Liver (tissue), 9 donors: ENCODE measurements around the gene WNT16. TPM values are rescaled to one million over a fixed set of nuclear protein-coding genes. Genes with fewer than 3 reads are reported as not detected.

Source experiments
- DNase-seq: peaks from one replicate; pipeline ENCODE4 v3.0.0-alpha.2; 2017; ENCODE audit warnings: low spot score
- H3K27ac ChIP-seq, 2 donors: one replicate each; pipeline ENCODE4 v1.7.0; 2013; ENCODE audit warnings: inconsistent platforms in 2 of 2, low read length in 2 of 2, control low read depth in 1 of 2, low read depth in 1 of 2, mild to moderate bottlenecking in 1 of 2
- H3K27me3 ChIP-seq, 4 donors: one replicate each; pipeline versions ENCODE4 v1.6.1 to v1.7.0; 2013; ENCODE audit warnings: low read length in 3 of 4, inconsistent platforms in 1 of 4, mild to moderate bottlenecking in 1 of 4, moderate library complexity in 1 of 4; ENCODE audit not compliant: control insufficient read depth in 4 of 4, insufficient read depth in 4 of 4
- H3K36me3 ChIP-seq, 4 donors: one replicate each; pipeline versions ENCODE4 v1.6.1 to v1.7.0; 2013; ENCODE audit warnings: low read length in 3 of 4, mild to moderate bottlenecking in 3 of 4, low read depth in 1 of 4, moderate library complexity in 1 of 4; ENCODE audit not compliant: control insufficient read depth in 4 of 4, insufficient read depth in 3 of 4
- H3K4me1 ChIP-seq, 4 donors: one replicate each; pipeline versions ENCODE4 v1.6.1 to v1.7.0; 2013; ENCODE audit warnings: low read length in 3 of 4, mild to moderate bottlenecking in 3 of 4, moderate library complexity in 1 of 4; ENCODE audit not compliant: control insufficient read depth in 4 of 4, insufficient read depth in 4 of 4
- H3K4me3 ChIP-seq, 3 donors: one replicate each; pipeline versions ENCODE4 v1.6.1 to v1.7.0; 2013; ENCODE audit warnings: low read length in 3 of 3, control low read depth in 1 of 3, low read depth in 1 of 3, mild to moderate bottlenecking in 1 of 3
- H3K9ac ChIP-seq, 2 donors: one replicate each; pipeline ENCODE4 v1.7.0; 2013; ENCODE audit warnings: low read length in 2 of 2, mild to moderate bottlenecking in 2 of 2, moderate library complexity in 2 of 2, control low read depth in 1 of 2, low read depth in 1 of 2
- H3K9me3 ChIP-seq, 4 donors: one replicate each; pipeline versions ENCODE4 v1.6.1 to v1.7.0; 2013; ENCODE audit warnings: low read length in 3 of 4; ENCODE audit not compliant: control insufficient read depth in 4 of 4
- ATF3 ChIP-seq: IDR thresholded peaks from 2 replicates; pipeline ENCODE4 v1.6.1; 2016; ENCODE audit warnings: antibody characterized with exemption
- CTCF ChIP-seq: fragments of 150-350 bp; IDR thresholded peaks from 2 replicates; pipeline ENCODE4 v1.5.1; 2017; ENCODE audit warnings: improper control_type of control experiment, low read depth, low read length; ENCODE audit not compliant: missing input control
- EGR1 ChIP-seq, 2 donors: IDR thresholded peaks; 2 replicates each; pipeline ENCODE4 v1.6.1; 2016 to 2018; ENCODE audit warnings: antibody characterized with exemption in 2 of 2, low read depth in 2 of 2
- FOXA1 ChIP-seq: IDR thresholded peaks from 2 replicates; pipeline ENCODE4 v1.6.1; 2016; ENCODE audit warnings: antibody characterized with exemption
- FOXA2 ChIP-seq: IDR thresholded peaks from 2 replicates; pipeline ENCODE4 v1.6.1; 2016; ENCODE audit warnings: antibody characterized with exemption
- GABPA ChIP-seq, 2 donors: IDR thresholded peaks in 1 of 2; conservative IDR thresholded peaks in 1 of 2; 2 replicates each; pipeline ENCODE4 v1.6.1; 2016; ENCODE audit warnings: antibody characterized with exemption in 2 of 2, mild to moderate bottlenecking in 1 of 2, moderate library complexity in 1 of 2
- HNF4A ChIP-seq, 2 donors: conservative IDR thresholded peaks; 2 replicates each; pipeline ENCODE4 v1.6.1; 2016; ENCODE audit warnings: antibody characterized with exemption in 2 of 2, mild to moderate bottlenecking in 2 of 2
- HNF4G ChIP-seq: IDR thresholded peaks from 2 replicates; pipeline ENCODE4 v1.6.1; 2016; ENCODE audit warnings: antibody characterized with exemption
- JUND ChIP-seq, 2 donors: IDR thresholded peaks; 2 replicates each; pipeline ENCODE4 v1.6.1; 2016; ENCODE audit warnings: antibody characterized with exemption in 2 of 2
- NR2F2 ChIP-seq: IDR thresholded peaks from 2 replicates; pipeline ENCODE4 v1.6.1; 2016; ENCODE audit warnings: antibody characterized with exemption
- RAD21 ChIP-seq, 2 donors: IDR thresholded peaks; 2 replicates each; pipeline ENCODE4 v1.6.1; 2016; ENCODE audit warnings: antibody characterized with exemption in 2 of 2, mild to moderate bottlenecking in 2 of 2
- REST ChIP-seq: IDR thresholded peaks from 2 replicates; pipeline ENCODE4 v1.6.1; 2016; ENCODE audit warnings: antibody characterized with exemption, mild to moderate bottlenecking
- RXRA ChIP-seq, 2 donors: IDR thresholded peaks; 2 replicates each; pipeline ENCODE4 v1.6.1; 2017 to 2018; ENCODE audit warnings: antibody characterized with exemption in 2 of 2, mild to moderate bottlenecking in 1 of 2
- SP1 ChIP-seq: IDR thresholded peaks from 2 replicates; pipeline ENCODE4 v1.6.1; 2018; ENCODE audit warnings: antibody characterized with exemption, mild to moderate bottlenecking
- TAF1 ChIP-seq: conservative IDR thresholded peaks from 2 replicates; pipeline ENCODE4 v1.6.1; 2016; ENCODE audit warnings: antibody characterized with exemption, mild to moderate bottlenecking
- YY1 ChIP-seq: IDR thresholded peaks from 2 replicates; pipeline ENCODE4 v1.6.1; 2016; ENCODE audit warnings: antibody characterized with exemption, mild to moderate bottlenecking
- polyA plus RNA-seq, 2 donors: library from polyadenylated mRNA; stranded (reverse) in 1 of 2; unstranded in 1 of 2; fragments of 200-250 nt in 1 of 2; fragments of >200 nt in 1 of 2; fragmentation: Nextera tagmentation in 1 of 2; extraction: Ambion mirVana in 1 of 2; gene quantifications; one replicate each; pipeline versions ENCODE4 v1.2.1 to v1.2.3, GENCODE V29; 2013 to 2015
- total RNA-seq, 2 donors: library from RNA; depleted of rRNA; stranded (reverse); fragments of >200 nt; gene quantifications; one replicate each; pipeline ENCODE4 v1.2.3, GENCODE V29; 2014
- TF ChIP-seq, protein P1 (sequence below): IDR thresholded peaks from 2 replicates; pipeline ENCODE4 v1.6.1; 2016; ENCODE audit warnings: antibody characterized with exemption
- donor health status: healthy.
- donor health status: healthy.
- donor health status: healthy.
- donor health status: healthy.
- donor health status: healthy.

WNT16 gene
- total and polyA plus RNA-seq, 4 donors: not detected

GRCh38 chr7:121382473-121382872 lies 53.7 kb downstream of the WNT16 start:
- Histone ChIP-seq H3K36me3 (peaks cover 0 to 8% (median under 1%) of the 10 kb centered on the region in 4 donors), H3K9me3 (no peaks in the 10 kb centered on the region), H3K4me3 (no peak overlapping the region), H3K4me1 (peaks cover 0 to 6% (median 0%) of the 10 kb centered on the region in 4 donors), H3K9ac (no peak overlapping the region), H3K27ac (no peak overlapping the region), H3K27me3 (no peaks in the 10 kb centered on the region)
- DNase-seq: no peak
- TF ChIP-seq GABPA (IDR thresholded peaks at IDR 0.05 in 1 of 2, conservative IDR thresholded peaks at IDR 0.05 in 1 of 2) (no peak), FOXA1 (no peak), CTCF (no peak), SP1 (no peak), RXRA (IDR thresholded peaks at IDR 0.05) (no peak), NR2F2 (no peak), YY1 (no peak), JUND (IDR thresholded peaks at IDR 0.05) (no peak), HNF4G (no peak), RAD21 (IDR thresholded peaks at IDR 0.05) (no peak), TAF1 (no peak), REST (no peak), HNF4A (conservative IDR thresholded peaks at IDR 0.05) (no peak), ATF3 (no peak), FOXA2 (no peak), EGR1 (IDR thresholded peaks at IDR 0.05; ENCODE audit: low read depth in 2 of 2) (no peak)
- TF ChIP-seq, protein P1, sequence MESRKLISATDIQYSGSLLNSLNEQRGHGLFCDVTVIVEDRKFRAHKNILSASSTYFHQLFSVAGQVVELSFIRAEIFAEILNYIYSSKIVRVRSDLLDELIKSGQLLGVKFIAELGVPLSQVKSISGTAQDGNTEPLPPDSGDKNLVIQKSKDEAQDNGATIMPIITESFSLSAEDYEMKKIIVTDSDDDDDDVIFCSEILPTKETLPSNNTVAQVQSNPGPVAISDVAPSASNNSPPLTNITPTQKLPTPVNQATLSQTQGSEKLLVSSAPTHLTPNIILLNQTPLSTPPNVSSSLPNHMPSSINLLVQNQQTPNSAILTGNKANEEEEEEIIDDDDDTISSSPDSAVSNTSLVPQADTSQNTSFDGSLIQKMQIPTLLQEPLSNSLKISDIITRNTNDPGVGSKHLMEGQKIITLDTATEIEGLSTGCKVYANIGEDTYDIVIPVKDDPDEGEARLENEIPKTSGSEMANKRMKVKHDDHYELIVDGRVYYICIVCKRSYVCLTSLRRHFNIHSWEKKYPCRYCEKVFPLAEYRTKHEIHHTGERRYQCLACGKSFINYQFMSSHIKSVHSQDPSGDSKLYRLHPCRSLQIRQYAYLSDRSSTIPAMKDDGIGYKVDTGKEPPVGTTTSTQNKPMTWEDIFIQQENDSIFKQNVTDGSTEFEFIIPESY: no peak
